Measurements from ENCODE around the gene SGIP1.
A peak's percentile ranks its signal among the peaks of the same experiment; 100 is the strongest.
"Not testable (repeated sequence)": the region's sequence is repeated elsewhere in the genome, so short reads cannot be mapped to it uniquely, and the experiment has no call there.

SGIP1 gene

GRCh38 chr1:66585002-66585401 is 51.0 kb downstream of the SGIP1 start:
- TF ChIP-seq CTCF (IDR thresholded peaks at IDR 0.05; ENCODE audit: unreplicated experiment in 3 of 3), result no peak
- H3K4me1 Mint-ChIP-seq, result peaks cover 5% of the 10 kb centered on the region
- no peaks in the 10 kb centered on the region for H3K36me3 Mint-ChIP-seq (ENCODE audit: low read depth)
- no peak overlapping the region for H3K4me3 Mint-ChIP-seq
- H3K9me3 Mint-ChIP-seq, result no peaks in the 10 kb centered on the region
- no peaks in the 10 kb centered on the region for H3K27me3 Mint-ChIP-seq (ENCODE audit: low read depth)
- H3K27ac Mint-ChIP-seq, result peak overlapping the region; percentile 4 to 66 (median 16)

DNA sequence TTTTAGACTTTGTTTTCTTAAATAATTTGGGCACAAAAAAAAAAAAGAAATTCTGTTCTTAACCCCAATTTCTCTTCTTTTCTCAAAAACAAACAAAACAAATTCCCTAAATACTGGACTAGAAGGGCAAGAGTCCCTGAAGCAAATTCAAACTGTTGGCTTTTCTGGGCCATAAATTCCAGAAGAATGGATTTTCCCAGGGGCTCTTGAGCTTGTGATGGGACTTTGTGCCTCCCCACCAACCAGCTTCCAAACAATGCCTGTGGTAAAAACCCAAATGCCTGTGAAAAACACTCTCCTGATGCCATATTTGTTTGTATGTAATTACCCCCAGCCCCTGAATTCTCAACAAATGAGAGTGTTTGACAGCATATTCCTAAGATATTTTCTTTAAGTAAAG is 55.4 kb downstream of the SGIP1 start:
- H3K27ac Mint-ChIP-seq, result no peak overlapping the region
- H3K4me3 Mint-ChIP-seq, result no peak overlapping the region
- H3K9me3 Mint-ChIP-seq, result no peaks in the 10 kb centered on the region
- no peaks in the 10 kb centered on the region for H3K36me3 Mint-ChIP-seq (ENCODE audit: low read depth)
- H3K4me1 Mint-ChIP-seq, result peaks cover 5% of the 10 kb centered on the region
- H3K27me3 Mint-ChIP-seq (ENCODE audit: low read depth), result no peaks in the 10 kb centered on the region
- TF ChIP-seq CTCF (IDR thresholded peaks at IDR 0.05; ENCODE audit: unreplicated experiment in 3 of 3), result no peak

DNA sequence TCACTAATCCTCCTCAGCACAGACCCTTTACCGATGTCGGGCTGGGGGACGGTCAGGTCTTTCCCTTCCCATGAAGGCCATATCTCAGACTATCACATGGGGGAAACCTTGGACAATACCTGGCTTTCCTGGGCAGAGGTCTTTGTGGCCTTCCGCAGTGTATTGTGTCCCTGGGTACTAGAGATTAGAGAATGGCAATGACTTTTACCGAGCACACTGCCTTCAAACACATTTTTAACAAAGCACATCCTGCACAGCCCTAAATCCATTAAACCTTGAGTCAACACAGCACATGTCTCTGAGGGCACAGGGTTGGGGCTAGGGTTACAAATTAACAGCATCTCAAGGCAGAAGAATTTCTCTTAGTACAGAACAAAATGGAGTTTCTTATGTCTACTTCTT is 58.2 kb downstream of the SGIP1 start:
- H3K9me3 Mint-ChIP-seq; H3K36me3 Mint-ChIP-seq (ENCODE audit: low read depth); H3K4me3 Mint-ChIP-seq; H3K27me3 Mint-ChIP-seq (ENCODE audit: low read depth); H3K4me1 Mint-ChIP-seq: not testable (repeated sequence)
- H3K27ac Mint-ChIP-seq, result peak overlapping the region in 2 of 3 experiments; percentile 20 to 64

GRCh38 chr1:66596191-66596590 is 62.2 kb downstream of the SGIP1 start:
- H3K4me1 Mint-ChIP-seq, result peaks cover 12% of the 10 kb centered on the region
- H3K9me3 Mint-ChIP-seq, result peaks cover 2% of the 10 kb centered on the region
- TF ChIP-seq CTCF (IDR thresholded peaks at IDR 0.05; ENCODE audit: unreplicated experiment in 3 of 3), result no peak
- no peaks in the 10 kb centered on the region for H3K27me3 Mint-ChIP-seq (ENCODE audit: low read depth)
- H3K36me3 Mint-ChIP-seq (ENCODE audit: low read depth), result peaks cover 3% of the 10 kb centered on the region
- H3K4me3 Mint-ChIP-seq, result no peak overlapping the region
- no peak overlapping the region for H3K27ac Mint-ChIP-seq

DNA sequence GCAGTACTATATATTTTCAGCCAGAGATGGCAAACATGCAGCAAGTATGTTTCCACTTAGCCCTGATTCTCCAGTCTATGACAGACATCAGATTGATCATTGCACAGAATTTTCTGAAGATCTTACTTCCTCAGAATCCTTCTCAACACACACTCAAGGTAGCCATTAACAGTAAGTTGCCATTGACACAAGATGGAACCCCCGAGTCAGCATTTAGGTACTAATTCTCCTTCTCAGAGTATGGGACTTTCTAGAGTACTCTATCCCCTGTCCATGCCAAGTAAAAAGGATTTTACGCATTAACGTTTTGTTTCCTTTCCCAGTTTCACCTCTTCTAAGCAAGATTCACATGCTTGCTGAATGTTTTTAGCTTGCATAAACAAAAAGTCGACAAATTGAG is 63.5 kb downstream of the SGIP1 start:
- Mint-ChIP-seq H3K27ac (no peak overlapping the region), H3K4me3 (no peak overlapping the region), H3K27me3 (ENCODE audit: low read depth) (no peaks in the 10 kb centered on the region), H3K36me3 (ENCODE audit: low read depth) (peaks cover 3% of the 10 kb centered on the region), H3K4me1 (peaks cover 19% of the 10 kb centered on the region), H3K9me3 (peaks cover 2% of the 10 kb centered on the region)
- no peak for TF ChIP-seq CTCF (IDR thresholded peaks at IDR 0.05; ENCODE audit: unreplicated experiment in 3 of 3)

DNA sequence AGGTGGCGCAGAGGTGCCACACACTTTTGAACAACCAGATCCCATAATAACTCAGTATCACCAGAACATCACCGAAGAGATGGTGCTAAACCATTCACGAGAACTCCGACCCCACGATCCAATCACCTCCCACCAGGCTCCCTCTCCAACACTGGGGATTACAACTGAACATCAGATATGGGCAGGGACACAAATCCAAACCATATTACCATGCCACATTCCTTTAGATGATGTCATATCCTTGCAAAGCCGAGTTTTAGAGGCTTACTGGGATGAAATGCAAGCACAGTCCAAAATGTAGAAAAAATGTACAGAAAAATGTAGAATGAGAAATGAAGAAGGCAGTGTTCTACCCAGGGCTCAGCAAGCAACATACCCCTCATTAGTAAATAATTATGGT is 64.7 kb downstream of the SGIP1 start:
- no peak for TF ChIP-seq CTCF (IDR thresholded peaks at IDR 0.05; ENCODE audit: unreplicated experiment in 3 of 3)
- Mint-ChIP-seq H3K9me3 (peaks cover 2% of the 10 kb centered on the region), H3K27ac (peak overlapping the region in 2 of 3 experiments; percentile 5 to 29), H3K4me3 (no peak overlapping the region), H3K4me1 (peaks cover 19% of the 10 kb centered on the region), H3K36me3 (ENCODE audit: low read depth) (peaks cover 3% of the 10 kb centered on the region), H3K27me3 (ENCODE audit: low read depth) (no peaks in the 10 kb centered on the region)
